Astrocyte of the spinal cord (primary cell): ENCODE data around the gene TAF1D.
"Not testable (repeated sequence)": the region's sequence is repeated elsewhere in the genome, so short reads cannot be mapped to it uniquely, and the experiment has no call there.

ENCODE experiments used
- DNase-seq: peaks from one replicate; pipeline ENCODE4 v3.0.0; 2011; ENCODE audit warnings: low read depth, low spot score
- H3K4me3 ChIP-seq: 2 replicates; pipeline ENCODE4 v1.5.1; 2011; ENCODE audit warnings: low read depth, mild to moderate bottlenecking, low read length, moderate library complexity
- CTCF ChIP-seq: IDR thresholded peaks from 2 replicates; pipeline ENCODE4 v1.5.1; 2012; ENCODE audit warnings: low read depth, mild to moderate bottlenecking, low read length, inconsistent platforms
- in situ Hi-C: cut with HindIII; loops from 2 replicates; pipeline ENCODE4 v1.10.0; 2017; ENCODE audit warnings: low sequenced_read_pairs

Gene TAF1D

GRCh38 chr11:93761910-93762309 is 20.6 kb upstream of the TAF1D start:
- in situ Hi-C loops = no loop called here
- no peak overlapping the region for H3K4me3 ChIP-seq
- DNase-seq = no peak
- TF ChIP-seq CTCF = no peak

- DNase-seq, H3K4me3 ChIP-seq, in situ Hi-C loops: not testable (repeated sequence)
These were observed 17.8 kb upstream of the TAF1D start for GRCh38 chr11:93759123-93759522.

- no peak for TF ChIP-seq CTCF
- H3K4me3 ChIP-seq = no peak overlapping the region
- DNase-seq = no peak
- in situ Hi-C loops = no loop called here
These were observed 16.9 kb upstream of the TAF1D start for GRCh38 chr11:93757924-93758865.

- in situ Hi-C loops = no loop called here
- H3K4me3 ChIP-seq = no peak overlapping the region
- no peak for DNase-seq
- no peak for TF ChIP-seq CTCF
These were observed 16.0 kb upstream of the TAF1D start for GRCh38 chr11:93757301-93757700.

GRCh38 chr11:93756748-93757147 is 15.5 kb upstream of the TAF1D start:
- in situ Hi-C loops = no loop called here
- no peak for DNase-seq
- no peak for TF ChIP-seq CTCF
- no peak overlapping the region for H3K4me3 ChIP-seq

- DNase-seq = no peak
- no peak overlapping the region for H3K4me3 ChIP-seq
- in situ Hi-C loops = no loop called here
- no peak for TF ChIP-seq CTCF
These were observed 11.9 kb upstream of the TAF1D start for GRCh38 chr11:93753241-93753640.

GRCh38 chr11:93751001-93751400 is 9.7 kb upstream of the TAF1D start:
- TF ChIP-seq CTCF = no peak
- H3K4me3 ChIP-seq = no peak overlapping the region
- in situ Hi-C loops = no loop called here
- no peak for DNase-seq
